Transverse colon (tissue), 4 donors: ENCODE results near the gene DYNC2LI1. TPM values are rescaled to one million over a fixed set of nuclear protein-coding genes. Genes with fewer than 3 reads are reported as not detected.

ENCODE experiments used
- DNase-seq: peaks from one replicate; pipeline ENCODE4 v3.0.0-alpha.2; 2019
- H3K27ac ChIP-seq, 4 donors: fragments of 200-600 bp; sonication (generic); 2 replicates each; pipeline ENCODE4 v1.5.1; 2016 to 2018; ENCODE audit warnings: inconsistent platforms in 4 of 4
- H3K27me3 ChIP-seq: fragments of 200-600 bp; sonication (generic); 2 replicates; pipeline ENCODE4 v1.5.1; 2017; ENCODE audit warnings: inconsistent platforms
- H3K36me3 ChIP-seq, 4 donors: fragments of 200-600 bp; sonication (generic); 2 replicates each; pipeline ENCODE4 v1.5.1; 2017 to 2019; ENCODE audit warnings: inconsistent platforms in 4 of 4
- H3K4me1 ChIP-seq, 4 donors: fragments of 200-600 bp; sonication (generic); 2 replicates each; pipeline ENCODE4 v1.5.1; 2017 to 2020; ENCODE audit warnings: inconsistent platforms in 4 of 4
- H3K4me3 ChIP-seq, 4 donors: fragments of 200-600 bp; sonication (generic); 1 replicate in 1 of 4; 2 replicates in 3 of 4; pipeline versions ENCODE4 v1.5.1 to v1.6.1; 2017 to 2019; ENCODE audit warnings: inconsistent platforms in 4 of 4
- H3K9me3 ChIP-seq, 2 donors: fragments of 200-600 bp; sonication (generic); 2 replicates each; pipeline ENCODE4 v1.5.1; 2017 to 2019; ENCODE audit warnings: inconsistent platforms in 2 of 2
- EP300 ChIP-seq: sonication (generic); formaldehyde crosslinking; IDR thresholded peaks from one replicate; pipeline ENCODE4 v1.6.1; 2017; ENCODE audit warnings: antibody characterized with exemption, low read depth
- POLR2A ChIP-seq: fragments of 450-650 bp; IDR thresholded peaks from one replicate; pipeline ENCODE4 v1.6.1; 2016; ENCODE audit warnings: antibody characterized with exemption, mild to moderate bottlenecking, moderate library complexity
- POLR2AphosphoS5 ChIP-seq, 3 donors: sonication (generic); formaldehyde crosslinking; IDR thresholded peaks; one replicate each; pipeline ENCODE4 v1.6.1; 2016; ENCODE audit warnings: antibody characterized with exemption in 3 of 3
- WGBS, 2 donors: methylation state at CpG; one replicate each; pipeline ENCODE4 v1.1.5; 2018; ENCODE audit warnings: low coverage in 1 of 2; 5-methylcytosine and 5-hydroxymethylcytosine counted together
- in situ Hi-C, 4 donors: fragments of 200-750 bp; cut with MboI; loops; one replicate each; pipeline versions ENCODE4 v1.15.0 to v1.15.1; 2017; ENCODE audit warnings: low sequenced_read_pairs in 3 of 4, low pct_ligation_motif_present in 1 of 4, low pct_unique_long_range_greater_than_20kb in 1 of 4
- intact Hi-C: fragments of 100-400 bp; cut with DNase I; formaldehyde crosslinking; loops from one replicate; pipeline ENCODE4 v1.15.1; 2023; ENCODE audit warnings: low total_unique reads
- total RNA-seq, 4 donors: library from RNA; depleted of rRNA; stranded (reverse); fragments of >200 nt; gene quantifications; one replicate each; pipeline ENCODE4 v1.1.0, GENCODE V29; 2016
- TF ChIP-seq, protein P1 (sequence below), 5 experiments: fragments of 200-600 bp in 3 of 5; fragments of 450-650 bp in 2 of 5; sonication (generic) in 3 of 5; IDR thresholded peaks; 1 replicate in 2 of 5; 2 replicates in 3 of 5; pipeline ENCODE4 v1.5.1; 2016 to 2017; ENCODE audit warnings: antibody characterized with exemption in 5 of 5, inconsistent platforms in 3 of 5, mild to moderate bottlenecking in 2 of 5, moderate library complexity in 1 of 5

The DYNC2LI1 gene
- total RNA-seq, 4 donors from 2014 or later = 6.6 to 26.9 (median 20.2) TPM

DNA sequence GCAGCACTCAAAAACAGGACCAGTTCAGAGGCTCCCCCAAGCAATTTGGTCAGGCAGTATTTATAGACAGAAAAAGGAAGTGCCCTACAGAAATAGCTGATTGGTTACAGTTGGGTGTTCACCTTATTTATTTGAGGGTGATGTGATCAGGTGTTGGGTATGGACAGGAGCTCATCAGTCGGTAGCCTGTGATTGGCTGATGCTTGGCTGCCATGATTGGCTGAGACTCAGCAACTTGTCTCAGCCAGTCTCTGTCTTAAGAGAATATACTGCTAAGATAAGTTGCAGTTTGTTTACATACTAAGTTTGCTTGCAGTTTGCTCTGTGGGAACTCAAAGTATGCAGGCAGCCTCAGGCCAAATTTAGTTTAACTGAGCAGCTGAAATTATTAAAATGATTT, 74.4 kb downstream of the DYNC2LI1 start:
- TF ChIP-seq, protein P1, sequence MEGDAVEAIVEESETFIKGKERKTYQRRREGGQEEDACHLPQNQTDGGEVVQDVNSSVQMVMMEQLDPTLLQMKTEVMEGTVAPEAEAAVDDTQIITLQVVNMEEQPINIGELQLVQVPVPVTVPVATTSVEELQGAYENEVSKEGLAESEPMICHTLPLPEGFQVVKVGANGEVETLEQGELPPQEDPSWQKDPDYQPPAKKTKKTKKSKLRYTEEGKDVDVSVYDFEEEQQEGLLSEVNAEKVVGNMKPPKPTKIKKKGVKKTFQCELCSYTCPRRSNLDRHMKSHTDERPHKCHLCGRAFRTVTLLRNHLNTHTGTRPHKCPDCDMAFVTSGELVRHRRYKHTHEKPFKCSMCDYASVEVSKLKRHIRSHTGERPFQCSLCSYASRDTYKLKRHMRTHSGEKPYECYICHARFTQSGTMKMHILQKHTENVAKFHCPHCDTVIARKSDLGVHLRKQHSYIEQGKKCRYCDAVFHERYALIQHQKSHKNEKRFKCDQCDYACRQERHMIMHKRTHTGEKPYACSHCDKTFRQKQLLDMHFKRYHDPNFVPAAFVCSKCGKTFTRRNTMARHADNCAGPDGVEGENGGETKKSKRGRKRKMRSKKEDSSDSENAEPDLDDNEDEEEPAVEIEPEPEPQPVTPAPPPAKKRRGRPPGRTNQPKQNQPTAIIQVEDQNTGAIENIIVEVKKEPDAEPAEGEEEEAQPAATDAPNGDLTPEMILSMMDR (IDR thresholded peaks at IDR 0.05) = no peak
- TF ChIP-seq POLR2A (no peak), EP300 (no peak), POLR2AphosphoS5 (IDR thresholded peaks at IDR 0.05) (no peak)
- Histone ChIP-seq H3K4me3 (no peak overlapping the region), H3K27me3 (peaks cover 3% of the 10 kb centered on the region), H3K9me3 (no peaks in the 10 kb centered on the region), H3K27ac (no peak overlapping the region), H3K4me1 (no peaks in the 10 kb centered on the region), H3K36me3 (no peaks in the 10 kb centered on the region)
- intact Hi-C loops = no loop called here
- in situ Hi-C loops = no loop called here
- no peak for DNase-seq
- WGBS, 2 donors = 56 to 100% methylated on average over 1 of the region's 1 CpG

DNA sequence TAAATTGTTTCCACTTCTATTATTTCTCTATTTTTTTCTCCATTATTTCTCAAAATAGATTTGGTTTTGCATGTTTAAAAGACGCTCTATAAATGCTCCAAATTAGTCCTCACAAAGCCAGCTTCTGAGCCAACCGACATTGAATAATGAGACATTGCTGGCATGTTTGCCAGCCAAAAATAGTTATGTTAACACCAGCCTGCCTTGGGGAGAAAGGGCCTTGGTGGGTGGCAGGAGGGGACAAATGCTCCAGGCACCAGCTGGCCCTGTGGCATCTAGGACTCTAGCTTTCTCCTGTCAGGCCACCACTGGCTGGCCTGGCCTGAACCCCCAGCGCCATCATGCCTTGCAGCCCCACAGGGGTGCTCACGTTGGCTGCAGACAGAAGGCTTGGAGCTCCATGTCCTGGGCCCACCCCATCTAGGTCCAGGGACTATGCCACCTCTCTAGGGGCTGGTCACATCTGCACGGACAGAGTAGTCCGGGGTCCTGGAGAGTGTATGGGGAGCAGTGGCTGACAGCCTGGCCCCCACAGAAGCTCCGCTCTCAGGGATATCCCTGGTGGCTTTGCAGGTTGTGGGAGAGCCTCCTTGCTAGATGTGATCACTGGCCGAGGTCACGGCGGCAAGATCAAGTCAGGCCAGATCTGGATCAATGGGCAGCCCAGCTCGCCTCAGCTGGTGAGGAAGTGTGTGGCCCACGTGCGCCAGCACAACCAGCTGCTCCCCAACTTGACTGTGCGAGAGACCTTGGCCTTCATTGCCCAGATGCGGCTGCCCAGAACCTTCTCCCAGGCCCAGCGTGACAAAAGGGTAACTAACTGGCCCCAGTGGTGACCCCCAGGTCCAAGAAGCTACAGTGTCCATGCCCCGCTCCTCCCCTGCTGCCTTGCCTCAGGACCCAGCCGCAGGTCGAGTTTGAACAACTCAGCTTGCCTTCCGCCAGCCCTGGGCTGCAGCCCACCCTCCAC, 77.5 kb downstream of the DYNC2LI1 start:
- no peak for DNase-seq
- Histone ChIP-seq H3K4me3 (no peak overlapping the region), H3K4me1 (no peaks in the 10 kb centered on the region), H3K27me3 (peaks cover 24% of the 10 kb centered on the region), H3K9me3 (no peaks in the 10 kb centered on the region), H3K27ac (no peak overlapping the region), H3K36me3 (no peaks in the 10 kb centered on the region)
- 76 to 91% methylated on average over 2 to 20 of the region's 20 CpGs for WGBS, 2 donors
- no peak for TF ChIP-seq POLR2A
- TF ChIP-seq, protein P1 (IDR thresholded peaks at IDR 0.05) = no peak
- no peak for TF ChIP-seq POLR2AphosphoS5 (IDR thresholded peaks at IDR 0.05)
- TF ChIP-seq EP300 = no peak
- in situ Hi-C loops = no loop called here
- intact Hi-C loops = no loop called here

DNA sequence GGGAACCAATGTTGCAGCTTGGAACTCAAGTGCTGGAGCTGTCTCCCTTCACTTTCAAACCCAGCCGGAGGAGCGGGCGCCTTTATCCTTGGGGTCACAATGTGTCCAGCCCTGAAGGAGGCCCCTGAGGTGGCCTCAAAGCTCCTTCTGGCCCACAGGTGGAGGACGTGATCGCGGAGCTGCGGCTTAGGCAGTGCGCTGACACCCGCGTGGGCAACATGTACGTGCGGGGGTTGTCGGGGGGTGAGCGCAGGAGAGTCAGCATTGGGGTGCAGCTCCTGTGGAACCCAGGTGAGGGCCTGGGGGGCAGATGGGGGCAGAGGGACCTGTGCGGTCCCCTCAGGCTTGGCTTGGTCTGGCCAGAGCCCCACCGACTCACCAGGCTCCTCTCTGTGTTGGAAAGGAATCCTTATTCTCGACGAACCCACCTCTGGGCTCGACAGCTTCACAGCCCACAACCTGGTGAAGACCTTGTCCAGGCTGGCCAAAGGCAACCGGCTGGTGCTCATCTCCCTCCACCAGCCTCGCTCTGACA, 78.4 kb downstream of the DYNC2LI1 start:
- 94 to 100% methylated on average over 3 to 21 of the region's 21 CpGs for WGBS, 2 donors
- Histone ChIP-seq H3K27me3 (peaks cover 33% of the 10 kb centered on the region), H3K27ac (no peak overlapping the region), H3K4me3 (no peak overlapping the region), H3K4me1 (no peaks in the 10 kb centered on the region), H3K9me3 (no peaks in the 10 kb centered on the region), H3K36me3 (no peaks in the 10 kb centered on the region)
- in situ Hi-C loops = no loop called here
- TF ChIP-seq EP300 = no peak
- no peak for TF ChIP-seq POLR2AphosphoS5 (IDR thresholded peaks at IDR 0.05)
- TF ChIP-seq, protein P1 (IDR thresholded peaks at IDR 0.05) = no peak
- no peak for TF ChIP-seq POLR2A
- DNase-seq = no peak
- intact Hi-C loops = no loop called here

GRCh38 chr2:43853141-43854081, 79.6 kb downstream of the DYNC2LI1 start:
- Histone ChIP-seq H3K9me3 (no peaks in the 10 kb centered on the region), H3K27me3 (peaks cover 45% of the 10 kb centered on the region), H3K4me3 (no peak overlapping the region), H3K36me3 (no peaks in the 10 kb centered on the region), H3K4me1 (no peaks in the 10 kb centered on the region), H3K27ac (no peak overlapping the region)
- in situ Hi-C loops = no loop called here
- TF ChIP-seq, protein P1 (IDR thresholded peaks at IDR 0.05) = no peak
- TF ChIP-seq POLR2A (no peak), POLR2AphosphoS5 (IDR thresholded peaks at IDR 0.05) (no peak), EP300 (no peak)
- intact Hi-C loops = no loop called here
- WGBS, 2 donors = 72% methylated on average over 10 of the region's 10 CpGs; no CpG with 5 or more reads in 1 of the 2 donors
- no peak for DNase-seq
